Loucy (cell line): ENCODE data around the gene NIM1K.

Experiments used
- H2AFZ ChIP-seq: fragments of 200-600 bp; sonication (generic); 2 replicates; pipeline ENCODE4 v1.6.0; 2016; ENCODE audit warnings: antibody characterized with exemption, mild to moderate bottlenecking, low read length, moderate library complexity
- H3F3A ChIP-seq: fragments of 200-600 bp; 2 replicates; pipeline ENCODE4 v1.6.0; 2016; ENCODE audit warnings: antibody characterized with exemption, low read depth, mild to moderate bottlenecking
- H3K27me3 ChIP-seq: fragments of 200-600 bp; sonication (generic); 2 replicates; pipeline ENCODE4 v1.6.1; 2014; ENCODE audit warnings: low read length, mild to moderate bottlenecking; ENCODE audit not compliant: insufficient read depth, poor library complexity, severe bottlenecking
- H3K36me3 ChIP-seq: fragments of 200-600 bp; sonication (generic); 2 replicates; pipeline ENCODE4 v1.6.1; 2016; ENCODE audit warnings: low read length; ENCODE audit not compliant: insufficient read depth
- H3K4me1 ChIP-seq: fragments of 200-600 bp; sonication (generic); 2 replicates; pipeline ENCODE4 v1.5.1; 2014; ENCODE audit warnings: low read length, mild to moderate bottlenecking; ENCODE audit not compliant: insufficient read depth, poor library complexity, severe bottlenecking
- H3K4me2 ChIP-seq: fragments of 200-600 bp; sonication (generic); 2 replicates; pipeline ENCODE4 v1.6.0; 2014; ENCODE audit warnings: antibody characterized with exemption, low read length, low read depth, mild to moderate bottlenecking; ENCODE audit not compliant: poor library complexity, severe bottlenecking
- H3K4me3 ChIP-seq: fragments of 200-600 bp; sonication (generic); 2 replicates; pipeline ENCODE4 v1.5.1; 2014; ENCODE audit warnings: low read length, mild to moderate bottlenecking, mixed read lengths; ENCODE audit not compliant: poor library complexity, severe bottlenecking
- H3K79me2 ChIP-seq: fragments of 200-600 bp; sonication (generic); 2 replicates; pipeline ENCODE4 v1.6.1; 2014; ENCODE audit warnings: low read length; ENCODE audit not compliant: insufficient read depth
- H3K9ac ChIP-seq: fragments of 200-600 bp; sonication (generic); 2 replicates; pipeline ENCODE4 v1.6.0; 2014; ENCODE audit warnings: mild to moderate bottlenecking, low read depth, low read length, moderate library complexity; ENCODE audit not compliant: poor library complexity, severe bottlenecking
- H3K9me2 ChIP-seq: fragments of 200-600 bp; sonication (generic); replicated peaks from 2 replicates; pipeline ENCODE4 v1.6.1; 2016; ENCODE audit warnings: low read depth, low read length, mixed read lengths
- H3K9me3 ChIP-seq: fragments of 200-600 bp; sonication (generic); 2 replicates; pipeline ENCODE4 v1.6.1; 2014; ENCODE audit warnings: mild to moderate bottlenecking, antibody characterized with exemption, low read length, low read depth; ENCODE audit not compliant: insufficient read depth
- H4K20me1 ChIP-seq: fragments of 200-600 bp; sonication (generic); 2 replicates; pipeline ENCODE4 v1.6.0; 2014; ENCODE audit warnings: antibody characterized with exemption, low read length, mild to moderate bottlenecking; ENCODE audit not compliant: insufficient read depth, poor library complexity, severe bottlenecking
- EZH2phosphoT487 ChIP-seq: fragments of 200-600 bp; IDR thresholded peaks from 2 replicates; pipeline ENCODE4 v1.6.1; 2018; ENCODE audit warnings: antibody characterized with exemption, mild to moderate bottlenecking, moderate library complexity, borderline replicate concordance
- TF ChIP-seq, protein P1 (sequence below): fragments of 200-600 bp; sonication (generic); conservative IDR thresholded peaks from 2 replicates; pipeline ENCODE4 v1.5.1; 2014; ENCODE audit warnings: mild to moderate bottlenecking, antibody characterized with exemption, low read length

Gene NIM1K

DNA sequence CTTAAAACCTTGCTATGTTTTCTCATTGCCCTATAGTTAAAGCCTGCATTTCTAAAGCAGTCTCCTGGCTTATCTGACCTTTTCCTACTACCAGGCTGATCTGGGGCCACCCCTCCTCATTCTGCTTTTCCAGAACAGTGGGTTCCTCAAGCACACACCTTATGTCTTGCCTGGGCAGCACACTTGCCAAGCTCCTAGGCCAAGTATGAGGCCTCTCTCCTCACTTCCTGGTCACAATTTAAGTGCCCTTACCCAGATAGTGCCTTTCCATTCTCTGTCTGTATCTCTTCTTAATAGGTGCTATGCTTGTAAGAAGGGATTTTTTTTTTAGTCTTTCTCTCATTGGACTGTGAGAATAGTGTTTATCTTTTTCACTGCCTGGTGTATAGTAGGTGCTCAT lies 81.5 kb downstream of the NIM1K start:
- Histone ChIP-seq H3K36me3 (no peaks in the 10 kb centered on the region), H3K9me2 (no peaks in the 10 kb centered on the region), H3K79me2 (no peaks in the 10 kb centered on the region), H3K9me3 (no peaks in the 10 kb centered on the region), H3F3A (no peaks in the 10 kb centered on the region), H3K9ac (no peak overlapping the region), H3K4me3 (no peak overlapping the region), H3K4me2 (no peak overlapping the region), H3K4me1 (no peaks in the 10 kb centered on the region), H3K27me3 (no peaks in the 10 kb centered on the region), H2AFZ (no peak overlapping the region), H4K20me1 (no peaks in the 10 kb centered on the region)
- no peak for TF ChIP-seq EZH2phosphoT487
- TF ChIP-seq, protein P1, sequence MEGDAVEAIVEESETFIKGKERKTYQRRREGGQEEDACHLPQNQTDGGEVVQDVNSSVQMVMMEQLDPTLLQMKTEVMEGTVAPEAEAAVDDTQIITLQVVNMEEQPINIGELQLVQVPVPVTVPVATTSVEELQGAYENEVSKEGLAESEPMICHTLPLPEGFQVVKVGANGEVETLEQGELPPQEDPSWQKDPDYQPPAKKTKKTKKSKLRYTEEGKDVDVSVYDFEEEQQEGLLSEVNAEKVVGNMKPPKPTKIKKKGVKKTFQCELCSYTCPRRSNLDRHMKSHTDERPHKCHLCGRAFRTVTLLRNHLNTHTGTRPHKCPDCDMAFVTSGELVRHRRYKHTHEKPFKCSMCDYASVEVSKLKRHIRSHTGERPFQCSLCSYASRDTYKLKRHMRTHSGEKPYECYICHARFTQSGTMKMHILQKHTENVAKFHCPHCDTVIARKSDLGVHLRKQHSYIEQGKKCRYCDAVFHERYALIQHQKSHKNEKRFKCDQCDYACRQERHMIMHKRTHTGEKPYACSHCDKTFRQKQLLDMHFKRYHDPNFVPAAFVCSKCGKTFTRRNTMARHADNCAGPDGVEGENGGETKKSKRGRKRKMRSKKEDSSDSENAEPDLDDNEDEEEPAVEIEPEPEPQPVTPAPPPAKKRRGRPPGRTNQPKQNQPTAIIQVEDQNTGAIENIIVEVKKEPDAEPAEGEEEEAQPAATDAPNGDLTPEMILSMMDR, result no peak

- Histone ChIP-seq H3K36me3 (no peaks in the 10 kb centered on the region), H3K79me2 (no peaks in the 10 kb centered on the region), H3K4me3 (no peak overlapping the region), H3K9me3 (no peaks in the 10 kb centered on the region), H3K4me1 (no peaks in the 10 kb centered on the region), H3K9ac (no peak overlapping the region), H3F3A (no peaks in the 10 kb centered on the region), H3K9me2 (no peaks in the 10 kb centered on the region), H3K27me3 (no peaks in the 10 kb centered on the region), H4K20me1 (no peaks in the 10 kb centered on the region), H3K4me2 (no peak overlapping the region), H2AFZ (no peak overlapping the region)
- TF ChIP-seq EZH2phosphoT487, result no peak
- TF ChIP-seq, protein P1, result no peak
These were observed 82.5 kb downstream of the NIM1K start for GRCh38 chr5:43274435-43275114.

DNA sequence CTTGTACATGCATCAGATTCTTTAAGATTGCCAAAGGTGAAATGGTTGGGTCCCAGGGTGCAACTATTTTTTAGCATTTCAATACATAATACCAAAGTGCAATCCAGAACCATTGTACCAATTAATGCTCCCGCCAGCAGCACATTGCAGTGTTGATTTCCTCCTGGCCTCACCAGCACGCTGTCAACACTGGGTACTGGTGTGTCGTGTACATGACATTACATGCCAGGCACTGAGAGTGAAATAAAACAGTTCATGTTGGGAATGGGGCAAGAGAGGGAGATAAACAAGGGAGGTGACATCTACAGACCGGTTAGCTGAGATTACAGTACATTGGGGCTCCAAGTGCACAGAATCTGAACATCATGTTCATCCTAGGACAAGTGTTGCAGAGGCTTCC lies 83.4 kb downstream of the NIM1K start:
- Histone ChIP-seq H3K9ac (no peak overlapping the region), H3K9me2 (no peaks in the 10 kb centered on the region), H3K4me3 (no peak overlapping the region), H3K4me2 (no peak overlapping the region), H3K9me3 (no peaks in the 10 kb centered on the region), H3K27me3 (no peaks in the 10 kb centered on the region), H3F3A (no peaks in the 10 kb centered on the region), H3K4me1 (no peaks in the 10 kb centered on the region), H2AFZ (no peak overlapping the region), H3K36me3 (no peaks in the 10 kb centered on the region), H3K79me2 (no peaks in the 10 kb centered on the region), H4K20me1 (no peaks in the 10 kb centered on the region)
- TF ChIP-seq, protein P1, result no peak
- TF ChIP-seq EZH2phosphoT487, result no peak
